IMR-90 (cell line): Measurements from ENCODE around the gene FADS1. TPM values are rescaled to one million over a fixed set of nuclear protein-coding genes. Genes with fewer than 3 reads are reported as not detected.

Experiments used
- ATAC-seq: fragments of 200-7000 bp; cut with Tn5 transposase; 2 replicates; pipeline ENCODE4 v1.9.1; 2020; ENCODE audit warnings: low read depth, mild to moderate bottlenecking, moderate library complexity
- BruUV-seq: library from RNA; stranded (reverse); fragments of 400-500 nt; replicated peaks from 2 replicates; lab custom pipeline; 2021; lab: Mats Ljungman, UMichigan
- CTCF ChIA-PET: fragments of 300-600 bp; formaldehyde crosslinking; extraction: SDS; loops from one replicate; lab custom pipeline; 2021; ENCODE audit warnings: antibody characterized with exemption; lab: Yijun Ruan, JAX
- POLR2A ChIA-PET: fragments of 300-600 bp; sonication (Branson Sonifier 250); formaldehyde crosslinking; loops from one replicate; lab custom pipeline; 2022; ENCODE audit warnings: antibody characterized with exemption; ENCODE audit not compliant: unreplicated experiment; lab: Charles Lee
- DNase-seq: peaks from one replicate; pipeline ENCODE4 v3.0.0; 2013
- H2AFZ ChIP-seq: replicated peaks from 2 replicates; pipeline ENCODE3; 2013; ENCODE audit warnings: low read length, mild to moderate bottlenecking; ENCODE audit not compliant: poor library complexity
- H2AK5ac ChIP-seq: 2 replicates; pipeline ENCODE4 v1.6.1; 2013; ENCODE audit warnings: low read depth, low read length, inconsistent platforms
- H2AK9ac ChIP-seq: replicated peaks from 2 replicates; pipeline ENCODE3; 2013; ENCODE audit warnings: mild to moderate bottlenecking, low read depth, low read length, moderate library complexity; ENCODE audit not compliant: poor library complexity
- H2BK120ac ChIP-seq: 2 replicates; pipeline ENCODE4 v1.6.1; 2013; ENCODE audit warnings: low read depth, low read length, inconsistent platforms
- H2BK15ac ChIP-seq: 3 replicates; pipeline ENCODE4 v1.6.1; 2013; ENCODE audit warnings: low read depth, low read length, inconsistent platforms
- H2BK20ac ChIP-seq: 2 replicates; pipeline ENCODE4 v1.6.1; 2013; ENCODE audit warnings: low read depth, mild to moderate bottlenecking, inconsistent platforms, low read length, moderate library complexity
- H2BK5ac ChIP-seq: 2 replicates; pipeline ENCODE4 v1.6.1; 2013; ENCODE audit warnings: mild to moderate bottlenecking, low read depth, low read length, inconsistent platforms; ENCODE audit not compliant: poor library complexity, severe bottlenecking
- H3K14ac ChIP-seq: replicated peaks from 2 replicates; pipeline ENCODE4 v1.6.1; 2013; ENCODE audit warnings: low read depth, low read length, inconsistent platforms
- H3K18ac ChIP-seq: 2 replicates; pipeline ENCODE4 v1.6.1; 2013; ENCODE audit warnings: low read depth, low read length, control low read depth
- H3K23ac ChIP-seq: 2 replicates; pipeline ENCODE4 v1.6.1; 2013; ENCODE audit warnings: low read depth, low read length, inconsistent platforms
- H3K27ac ChIP-seq: 2 replicates; pipeline ENCODE4 v1.5.1; 2013; ENCODE audit warnings: mild to moderate bottlenecking, control low read depth, low read length; ENCODE audit not compliant: insufficient read depth
- H3K27me3 ChIP-seq: 2 replicates; pipeline ENCODE4 v1.6.1; 2013; ENCODE audit warnings: low read length; ENCODE audit not compliant: control insufficient read depth, insufficient read depth
- H3K36me3 ChIP-seq: 2 replicates; pipeline ENCODE4 v1.6.1; 2013; ENCODE audit warnings: low read length, mixed read lengths; ENCODE audit not compliant: control insufficient read depth, insufficient read depth
- H3K4ac ChIP-seq: 2 replicates; pipeline ENCODE4 v1.6.1; 2013; ENCODE audit warnings: low read depth, low read length, inconsistent platforms
- H3K4me1 ChIP-seq: 2 replicates; pipeline ENCODE4 v1.6.1; 2013; ENCODE audit warnings: low read length, mixed read lengths; ENCODE audit not compliant: control insufficient read depth, insufficient read depth
- H3K4me2 ChIP-seq: 2 replicates; pipeline ENCODE4 v1.6.1; 2013; ENCODE audit warnings: low read depth, mild to moderate bottlenecking, control low read depth, low read length, moderate library complexity
- H3K4me3 ChIP-seq: 2 replicates; pipeline ENCODE4 v1.5.1; 2013; ENCODE audit warnings: low read depth, mild to moderate bottlenecking, control low read depth, low read length, moderate library complexity; ENCODE audit not compliant: insufficient read depth
- H3K56ac ChIP-seq: 2 replicates; pipeline ENCODE4 v1.6.1; 2013; ENCODE audit warnings: low read length, inconsistent platforms; ENCODE audit not compliant: insufficient read depth; ENCODE audit errors: extremely low read depth
- H3K79me1 ChIP-seq, 2 experiments: 2 replicates each; pipeline ENCODE4 v1.6.1; 2013; ENCODE audit warnings: low read length in 2 of 2, inconsistent platforms in 1 of 2, low read depth in 1 of 2
- H3K9ac ChIP-seq: 2 replicates; pipeline ENCODE4 v1.6.1; 2013; ENCODE audit warnings: low read depth, low read length, control low read depth
- H3K9me1 ChIP-seq: 2 replicates; pipeline ENCODE4 v1.6.1; 2013; ENCODE audit warnings: low read length, inconsistent platforms; ENCODE audit not compliant: insufficient read depth
- H3K9me3 ChIP-seq: 2 replicates; pipeline ENCODE4 v1.6.1; 2013; ENCODE audit warnings: low read length; ENCODE audit not compliant: control insufficient read depth, insufficient read depth
- H4K20me1 ChIP-seq: 2 replicates; pipeline ENCODE4 v1.6.1; 2013; ENCODE audit warnings: low read length, inconsistent platforms; ENCODE audit not compliant: insufficient read depth
- H4K5ac ChIP-seq: 2 replicates; pipeline ENCODE4 v1.6.1; 2013; ENCODE audit warnings: mild to moderate bottlenecking, low read depth, low read length, control low read depth
- H4K8ac ChIP-seq, 2 experiments: 2 replicates each; pipeline ENCODE4 v1.6.1; 2013; ENCODE audit warnings: low read depth in 2 of 2, low read length in 2 of 2, control low read depth in 1 of 2, inconsistent platforms in 1 of 2
- H4K91ac ChIP-seq: 2 replicates; pipeline ENCODE4 v1.6.1; 2013; ENCODE audit warnings: low read depth, low read length, inconsistent platforms; ENCODE audit not compliant: insufficient read depth
- BHLHE40 ChIP-seq: fragments of 150-350 bp; IDR thresholded peaks from 2 replicates; pipeline ENCODE4 v1.6.1; 2016; ENCODE audit warnings: mild to moderate bottlenecking, low read depth, low read length
- CEBPB ChIP-seq: IDR thresholded peaks from 2 replicates; pipeline ENCODE4 v1.6.1; 2012; ENCODE audit warnings: low read depth, low read length, improper control_type of control experiment
- CHD1 ChIP-seq: IDR thresholded peaks from 2 replicates; pipeline ENCODE4 v1.6.1; 2012; ENCODE audit warnings: low read depth, low read length, improper control_type of control experiment
- CTCF ChIP-seq: conservative IDR thresholded peaks from 2 replicates; pipeline ENCODE4 v1.5.1; 2012; ENCODE audit warnings: mild to moderate bottlenecking, low read depth, low read length, improper control_type of control experiment
- FOS ChIP-seq: fragments of 150-350 bp; IDR thresholded peaks from 2 replicates; pipeline ENCODE4 v1.6.1; 2016; ENCODE audit warnings: low read depth, low read length
- MAFK ChIP-seq: IDR thresholded peaks from 2 replicates; pipeline ENCODE4 v1.6.1; 2012; ENCODE audit warnings: low read depth, low read length, improper control_type of control experiment
- MXI1 ChIP-seq: IDR thresholded peaks from 2 replicates; pipeline ENCODE4 v1.6.1; 2012; ENCODE audit warnings: low read depth, mild to moderate bottlenecking, low read length, moderate library complexity, borderline replicate concordance
- NFE2L2 ChIP-seq: fragments of 150-350 bp; IDR thresholded peaks from 2 replicates; pipeline ENCODE4 v1.6.1; 2016; ENCODE audit warnings: low read depth, mild to moderate bottlenecking, low read length
- POLR2A ChIP-seq: IDR thresholded peaks from 2 replicates; pipeline ENCODE4 v1.6.1; 2012; ENCODE audit warnings: mild to moderate bottlenecking, low read depth, low read length
- RAD21 ChIP-seq: IDR thresholded peaks from 2 replicates; pipeline ENCODE4 v1.6.1; 2012; ENCODE audit warnings: low read length, improper control_type of control experiment
- RCOR1 ChIP-seq: IDR thresholded peaks from 2 replicates; pipeline ENCODE4 v1.6.1; 2012; ENCODE audit warnings: mild to moderate bottlenecking, low read length, improper control_type of control experiment; ENCODE audit not compliant: insufficient replicate concordance
- RFX5 ChIP-seq: IDR thresholded peaks from 2 replicates; pipeline ENCODE4 v1.8.0; 2012; ENCODE audit warnings: low read depth, mild to moderate bottlenecking, low read length, moderate library complexity
- SMC3 ChIP-seq: fragments of 150-350 bp; IDR thresholded peaks from 2 replicates; pipeline ENCODE4 v1.6.1; 2016; ENCODE audit warnings: low read depth, mild to moderate bottlenecking, antibody characterized with exemption, low read length, moderate library complexity
- USF2 ChIP-seq: fragments of 150-350 bp; IDR thresholded peaks from 2 replicates; pipeline ENCODE4 v1.6.1; 2017; ENCODE audit warnings: mild to moderate bottlenecking, antibody characterized with exemption, low read length, low read depth
- WGBS, 2 experiments: methylation state at CpG; one replicate each; pipeline versions ENCODE4 v1.1.5 to v1.1.7; 2013; ENCODE audit warnings: missing lambda C conversion rate in 2 of 2; ENCODE audit not compliant: insufficient read length in 1 of 2; ENCODE audit errors: extremely low coverage in 2 of 2; 5-methylcytosine and 5-hydroxymethylcytosine counted together
- dilution Hi-C: fragments of 300-500 bp; cut with HindIII; formaldehyde crosslinking; loops from one replicate; pipeline ENCODE4 v1.14.3; 2018; ENCODE audit warnings: low sequenced_read_pairs; ENCODE audit not compliant: unreplicated experiment
- in situ Hi-C: fragments of 300-500 bp; cut with MboI; formaldehyde crosslinking; loops from 3 replicates; pipeline ENCODE4 v1.14.3; 2019; ENCODE audit warnings: low sequenced_read_pairs, inconsistent platforms, mixed read lengths
- intact Hi-C: fragments of 100-400 bp; cut with micrococcal nuclease; formaldehyde crosslinking; loops from 2 replicates; pipeline ENCODE4 v1.10.0; 2022
- polyA plus RNA-seq, 3 experiments: library from polyadenylated mRNA; depleted of rRNA; stranded (reverse); fragments of >200 nt; gene quantifications; 2 replicates each; pipeline ENCODE4 v1.2.3, GENCODE V29; 2012; ENCODE audit warnings: low replicate concordance in 1 of 3
- total RNA-seq: library from RNA; depleted of rRNA; stranded (reverse); fragments of >200 nt; gene quantifications from 2 replicates; pipeline ENCODE4 v1.2.3, GENCODE V29; 2012
- TF ChIP-seq, protein P1 (sequence below): fragments of 150-350 bp; IDR thresholded peaks from 2 replicates; pipeline ENCODE4 v1.6.1; 2016; ENCODE audit warnings: low read depth, mild to moderate bottlenecking, low read length, moderate library complexity, borderline replicate concordance

Gene FADS1
- total and polyA plus RNA-seq, 2 of the 4 experiments (the other 2 are of a cell fraction) = 16.3 to 18.4 TPM

DNA sequence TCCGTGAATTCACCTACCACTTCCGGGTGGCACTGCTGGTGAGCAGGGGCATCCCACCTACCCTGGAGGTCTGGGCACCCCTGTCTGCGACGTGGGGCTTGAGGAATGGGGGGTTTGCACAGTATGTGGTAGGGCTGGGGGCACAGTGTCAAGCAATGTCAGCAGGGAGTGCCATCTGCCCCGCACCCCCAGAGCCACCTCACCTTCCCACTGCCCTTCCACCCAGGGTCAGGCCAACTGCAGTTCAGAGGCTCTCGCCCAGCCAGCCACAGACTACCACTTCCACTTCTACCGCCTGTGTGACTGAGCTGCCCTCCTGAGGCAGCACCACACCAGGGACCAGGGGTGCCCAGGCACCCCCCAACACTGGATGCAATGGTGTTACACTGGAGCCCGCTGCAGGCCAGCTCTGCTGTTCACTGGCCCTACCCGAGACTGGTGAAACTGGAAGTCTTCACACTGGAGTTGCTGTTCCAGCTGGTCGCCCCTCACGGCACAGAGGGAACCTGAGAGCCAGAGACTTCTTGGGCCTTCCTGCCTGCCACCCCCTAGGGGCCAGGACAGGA is 30.9 kb downstream of the FADS1 start:
- Histone ChIP-seq H2BK15ac (no peak overlapping the region), H3K9me1 (no peaks in the 10 kb centered on the region; the same call in 1 of the 2 replicates), H2BK20ac (no peak overlapping the region), H3K23ac (no peak overlapping the region), H3K9me3 (no peaks in the 10 kb centered on the region), H3K4me1 (peaks cover 3% of the 10 kb centered on the region; the same call in 1 of the 2 replicates), H4K5ac (no peak overlapping the region), H4K20me1 (peaks cover 6% of the 10 kb centered on the region; the same call in 1 of the 2 replicates), H3K36me3 (peaks cover 66% of the 10 kb centered on the region), H2BK5ac (no peak overlapping the region), H3K4ac (no peak overlapping the region), H2AFZ (no peak overlapping the region), H2BK120ac (no peak overlapping the region), H2AK9ac (peak overlapping the region; percentile 57), H4K91ac (no peak overlapping the region), H3K56ac (no peak overlapping the region), H3K18ac (no peak overlapping the region), H3K9ac (no peak overlapping the region), H4K8ac (no peak overlapping the region), H3K4me3 (no peak overlapping the region), H2AK5ac (no peak overlapping the region), H3K14ac (no peak overlapping the region), H3K79me1 (peaks cover 22 to 29% of the 10 kb centered on the region in 2 experiments), H3K27ac (no peak overlapping the region), H3K27me3 (no peaks in the 10 kb centered on the region), H3K4me2 (no peak overlapping the region)
- CTCF ChIA-PET = no interaction called here
- ATAC-seq = no peak
- DNase-seq = no peak
- intact Hi-C loops (no loop called here), dilution Hi-C loops (no loop called here), in situ Hi-C loops (no loop called here)
- POLR2A ChIA-PET = no interaction called here
- TF ChIP-seq RFX5 (no peak), MXI1 (no peak), RCOR1 (no peak), CTCF (no peak), BHLHE40 (no peak), FOS (no peak), POLR2A (no peak), USF2 (no peak), NFE2L2 (no peak), MAFK (no peak), RAD21 (no peak), SMC3 (no peak), CEBPB (no peak), CHD1 (no peak)
- TF ChIP-seq, protein P1, sequence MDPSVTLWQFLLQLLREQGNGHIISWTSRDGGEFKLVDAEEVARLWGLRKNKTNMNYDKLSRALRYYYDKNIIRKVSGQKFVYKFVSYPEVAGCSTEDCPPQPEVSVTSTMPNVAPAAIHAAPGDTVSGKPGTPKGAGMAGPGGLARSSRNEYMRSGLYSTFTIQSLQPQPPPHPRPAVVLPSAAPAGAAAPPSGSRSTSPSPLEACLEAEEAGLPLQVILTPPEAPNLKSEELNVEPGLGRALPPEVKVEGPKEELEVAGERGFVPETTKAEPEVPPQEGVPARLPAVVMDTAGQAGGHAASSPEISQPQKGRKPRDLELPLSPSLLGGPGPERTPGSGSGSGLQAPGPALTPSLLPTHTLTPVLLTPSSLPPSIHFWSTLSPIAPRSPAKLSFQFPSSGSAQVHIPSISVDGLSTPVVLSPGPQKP = no peak
- BruUV-seq = no TSS peak
- 87% methylated on average over 2 of the region's 11 CpGs; no CpG with 5 or more reads in 1 of the 2 experiments for WGBS, 2 experiments
